ENCODE data around the gene EIF6.
"Not testable (repeated sequence)": the region's sequence is repeated elsewhere in the genome, so short reads cannot be mapped to it uniquely, and the experiment has no call there.

The EIF6 gene

GRCh38 chr20:35254448-35254999, 30.0 kb downstream of the EIF6 start:
- no peak for DNase-seq (ENCODE audit: low read depth)

DNA sequence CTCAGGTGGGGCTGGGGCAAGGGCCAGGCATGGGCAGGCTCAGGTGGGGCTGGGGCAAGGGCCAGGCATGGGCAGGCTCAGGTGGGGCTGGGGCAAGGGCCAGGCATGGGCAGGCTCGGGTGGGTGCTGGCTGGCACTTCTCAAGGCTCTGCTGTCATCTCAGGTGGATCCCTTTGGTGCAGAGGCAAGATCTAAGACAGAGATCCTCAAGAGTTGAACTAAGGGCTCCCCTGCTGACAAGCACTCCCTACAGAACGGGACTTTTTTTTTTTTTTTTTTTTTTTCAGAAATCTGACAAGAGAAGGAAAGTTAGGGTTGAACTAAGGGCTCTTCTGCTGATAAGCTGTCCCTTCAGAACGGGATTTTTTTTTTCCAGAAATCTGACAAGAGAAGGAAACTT, 31.6 kb downstream of the EIF6 start:
- no peak for DNase-seq (ENCODE audit: low read depth)

- DNase-seq (ENCODE audit: low read depth), result not testable (repeated sequence)
Observed at GRCh38 chr20:35252598-35252997, 32.0 kb downstream of the EIF6 start.

GRCh38 chr20:35252037-35252461, 32.5 kb downstream of the EIF6 start:
- DNase-seq (ENCODE audit: low read depth), result no peak

- no peak for DNase-seq (ENCODE audit: low read depth)
Observed at GRCh38 chr20:35251613-35251940, 33.0 kb downstream of the EIF6 start.

DNA sequence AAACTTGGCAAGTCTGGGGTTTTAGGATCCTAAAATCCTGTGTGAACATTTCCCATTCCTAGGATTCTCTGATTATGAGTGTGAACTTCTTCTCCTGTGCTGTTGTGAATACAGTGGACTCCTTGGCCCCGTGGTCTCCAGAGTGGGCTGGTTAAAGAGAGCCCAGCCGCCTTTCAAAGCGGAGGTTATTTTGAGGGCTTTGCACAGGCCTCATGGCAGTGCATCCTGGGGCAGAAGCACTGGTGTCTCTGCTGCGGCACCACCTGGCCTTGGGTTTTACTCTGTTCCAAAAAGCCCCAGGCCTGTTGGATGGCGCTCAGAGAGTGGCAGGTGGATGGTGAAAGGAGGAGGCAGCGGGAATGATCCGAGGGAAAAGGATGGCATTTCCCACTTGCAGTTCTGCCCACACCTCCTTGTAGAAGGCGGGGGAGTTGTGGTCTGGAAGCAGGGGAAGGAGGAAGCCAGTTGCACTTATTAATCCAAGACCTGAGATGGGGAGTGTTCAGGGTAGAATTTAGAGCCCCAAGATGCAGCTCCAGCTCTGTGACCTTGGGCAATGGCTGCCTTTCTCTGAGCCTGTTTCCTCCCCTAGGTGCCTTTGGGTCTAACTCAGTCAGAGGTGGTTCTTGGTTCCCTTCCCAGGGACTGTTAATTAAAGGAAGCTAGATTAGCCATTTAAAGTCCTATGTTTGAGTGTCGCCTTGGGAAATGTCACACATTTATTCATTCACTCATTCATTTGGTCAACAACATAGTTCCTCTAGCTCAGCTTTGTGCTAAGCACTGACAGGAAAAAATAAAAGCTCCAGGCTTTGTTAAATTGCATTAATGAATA, 35.7 kb downstream of the EIF6 start:
- DNase-seq (ENCODE audit: low read depth), result no peak

DNA sequence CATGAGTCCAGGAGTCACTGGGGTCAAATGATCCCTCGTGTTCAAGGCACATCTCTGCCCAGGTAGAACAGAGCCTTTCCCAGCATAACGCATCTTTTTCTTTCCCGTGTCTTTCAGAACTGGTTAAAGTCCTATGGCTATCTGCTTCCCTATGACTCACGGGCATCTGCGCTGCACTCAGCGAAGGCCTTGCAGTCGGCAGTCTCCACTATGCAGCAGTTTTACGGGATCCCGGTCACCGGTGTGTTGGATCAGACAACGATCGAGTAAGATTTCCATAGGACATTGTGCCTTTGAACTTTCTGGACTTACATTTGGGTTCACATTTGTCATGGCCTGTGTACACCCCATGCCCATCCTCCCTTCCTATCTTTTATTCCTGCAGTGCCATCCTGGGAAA, 37.8 kb downstream of the EIF6 start:
- no peak for DNase-seq (ENCODE audit: low read depth)

- DNase-seq (ENCODE audit: low read depth), result no peak
Observed at GRCh38 chr20:35243986-35244385, 40.6 kb downstream of the EIF6 start.

GRCh38 chr20:35243317-35243716, 41.3 kb downstream of the EIF6 start:
- DNase-seq (ENCODE audit: low read depth), result no peak

- no peak for DNase-seq (ENCODE audit: low read depth)
Observed at GRCh38 chr20:35240811-35241293, 43.7 kb downstream of the EIF6 start.

- DNase-seq (ENCODE audit: low read depth), result no peak
Observed at GRCh38 chr20:35240083-35240810, 44.3 kb downstream of the EIF6 start.

DNA sequence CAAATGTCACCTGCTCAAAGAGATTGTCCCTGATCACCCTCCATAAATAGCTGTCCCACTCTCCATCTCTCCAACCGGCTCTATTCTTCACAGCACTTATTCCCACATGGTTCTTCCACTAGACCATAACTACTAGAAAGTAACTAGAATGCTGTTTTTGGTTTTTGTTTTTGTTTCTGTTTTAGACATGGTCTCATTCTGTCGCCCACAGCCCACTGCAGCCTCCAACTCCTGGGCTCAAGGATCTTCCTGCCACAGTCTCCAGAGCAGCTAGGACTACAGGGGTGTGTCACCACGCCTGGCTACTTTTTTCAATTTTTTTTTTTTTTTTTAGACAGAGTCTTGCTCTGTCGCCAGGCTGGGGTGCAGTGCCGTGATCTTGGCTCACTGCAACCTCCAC, 45.8 kb downstream of the EIF6 start:
- DNase-seq (ENCODE audit: low read depth), result no peak

GRCh38 chr20:35238170-35238569, 46.4 kb downstream of the EIF6 start:
- DNase-seq (ENCODE audit: low read depth), result no peak

DNA sequence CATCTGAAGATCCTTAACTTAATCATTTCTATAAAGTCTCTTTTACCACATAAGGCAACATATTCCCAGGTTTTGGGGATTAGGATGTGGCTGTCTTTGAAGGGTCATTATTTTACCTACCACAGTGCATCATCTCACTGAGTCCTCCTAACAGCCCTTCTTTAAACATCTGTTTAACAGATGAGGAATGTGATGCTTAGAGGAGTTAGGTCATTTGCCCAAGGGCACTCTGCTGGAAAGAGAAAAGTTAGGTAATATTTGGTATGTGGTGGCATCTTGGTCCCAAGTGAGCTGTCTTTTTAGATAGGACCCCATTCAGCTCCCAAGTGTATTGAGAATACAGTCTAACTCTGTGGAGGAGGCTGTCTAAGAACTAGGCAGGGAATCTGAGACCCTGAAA, 47.1 kb downstream of the EIF6 start:
- DNase-seq (ENCODE audit: low read depth), result peak; percentile 75

- DNase-seq (ENCODE audit: low read depth), result no peak
Observed at GRCh38 chr20:35235881-35236280, 48.7 kb downstream of the EIF6 start.

- DNase-seq (ENCODE audit: low read depth), result peak; percentile 52
Observed at GRCh38 chr20:35232575-35232974, 52.0 kb downstream of the EIF6 start.

Data from ELR (cell line).